Bronchial epithelial cell (primary cell): Measurements from ENCODE around the gene CLCNKA. TPM values are rescaled to one million over a fixed set of nuclear protein-coding genes. Genes with fewer than 3 reads are reported as not detected.

Source experiments
- DNase-seq: peaks from one replicate; pipeline ENCODE4 v3.0.0-alpha.2; 2010; ENCODE audit warnings: low read depth
- FAIRE-seq: peaks from 2 replicates; lab custom pipeline; 2011; peaks lifted over from hg19 to GRCh38; lab: Jason Lieb, UNC
- H3K27me3 ChIP-seq: 2 replicates; pipeline ENCODE4 v1.5.1; 2011; ENCODE audit warnings: low read length; ENCODE audit not compliant: control insufficient read depth, insufficient read depth
- H3K36me3 ChIP-seq: 2 replicates; pipeline ENCODE4 v1.5.1; 2011; ENCODE audit warnings: low read length; ENCODE audit not compliant: control insufficient read depth, insufficient read depth
- H3K4me3 ChIP-seq: 2 replicates; pipeline ENCODE4 v1.5.1; 2011; ENCODE audit warnings: mild to moderate bottlenecking, low read depth, low read length, control low read depth
- CTCF ChIP-seq: IDR thresholded peaks from 2 replicates; pipeline ENCODE4 v1.5.1; 2011; ENCODE audit warnings: mild to moderate bottlenecking, moderate library complexity, low read length, control low read depth, inconsistent platforms; ENCODE audit not compliant: insufficient read depth, severe bottlenecking
- total RNA-seq: library from RNA; depleted of rRNA; stranded (reverse); fragments of >200 nt; gene quantifications from 2 replicates; pipeline ENCODE4 v1.2.1, GENCODE V29; 2014

The CLCNKA gene
- total RNA-seq, 1 donor from 2014 or later: not detected

- Histone ChIP-seq H3K36me3 (no peaks in the 10 kb centered on the region), H3K27me3 (no peaks in the 10 kb centered on the region), H3K4me3 (no peak overlapping the region)
- FAIRE-seq (no peak), DNase-seq (no peak)
- TF ChIP-seq CTCF: no peak
Observed at GRCh38 chr1:16065269-16065576, 43.4 kb downstream of the CLCNKA start.

GRCh38 chr1:16066245-16066644 lies 44.4 kb downstream of the CLCNKA start:
- Histone ChIP-seq H3K4me3 (no peak overlapping the region), H3K36me3 (no peaks in the 10 kb centered on the region), H3K27me3 (no peaks in the 10 kb centered on the region)
- DNase-seq (no peak), FAIRE-seq (no peak)
- no peak for TF ChIP-seq CTCF

GRCh38 chr1:16067127-16067768 lies 45.4 kb downstream of the CLCNKA start:
- DNase-seq (peak; percentile 57), FAIRE-seq (no peak)
- no peaks in the 10 kb centered on the region for H3K36me3 ChIP-seq
- H3K27me3 ChIP-seq: no peaks in the 10 kb centered on the region
- TF ChIP-seq CTCF: no peak
- H3K4me3 ChIP-seq: no peak overlapping the region

- no peaks in the 10 kb centered on the region for H3K27me3 ChIP-seq
- no peak for DNase-seq
- no peak for FAIRE-seq
- H3K4me3 ChIP-seq: no peak overlapping the region
- no peaks in the 10 kb centered on the region for H3K36me3 ChIP-seq
- no peak for TF ChIP-seq CTCF
Observed at GRCh38 chr1:16067933-16068332, 46.1 kb downstream of the CLCNKA start.

GRCh38 chr1:16068356-16069270 lies 46.8 kb downstream of the CLCNKA start:
- no peak for TF ChIP-seq CTCF
- FAIRE-seq (peak; percentile 76), DNase-seq (no peak)
- no peaks in the 10 kb centered on the region for H3K36me3 ChIP-seq
- H3K27me3 ChIP-seq: no peaks in the 10 kb centered on the region
- no peak overlapping the region for H3K4me3 ChIP-seq
